B cell (primary cell): ENCODE results near the gene SYNPO. TPM values are rescaled to one million over a fixed set of nuclear protein-coding genes. Genes with fewer than 3 reads are reported as not detected.
A peak's percentile ranks its signal among the peaks of the same experiment; 100 is the strongest.

Source experiments
- ATAC-seq: fragments of 200-7000 bp; cut with Tn5 transposase; one replicate; pipeline ENCODE4 v1.10.0; 2021; ENCODE audit warnings: low read depth, mild to moderate bottlenecking, moderate number of reproducible peaks, moderate library complexity
- CTCF ChIA-PET: fragments of 350-600 bp; sonication (Branson Sonifier 250); formaldehyde crosslinking; loops from one replicate; lab custom pipeline; 2021; ENCODE audit warnings: antibody characterized with exemption, inconsistent platforms; lab: Charles Lee
- POLR2A ChIA-PET: fragments of 350-600 bp; sonication (Branson Sonifier 250); formaldehyde crosslinking; loops from one replicate; lab custom pipeline; 2021; ENCODE audit warnings: antibody characterized with exemption; lab: Charles Lee
- DNase-seq: peaks from one replicate; pipeline ENCODE4 v3.0.0; 2013
- H2AFZ ChIP-seq: 2 replicates; pipeline ENCODE4 v1.6.1; 2012; ENCODE audit warnings: mild to moderate bottlenecking, low read depth, low read length; ENCODE audit not compliant: insufficient read depth, poor library complexity, severe bottlenecking
- H3K27ac ChIP-seq, 2 donors: 1 replicate in 1 of 2; 2 replicates in 1 of 2; pipeline ENCODE4 v1.5.1; 2012 to 2013; ENCODE audit warnings: low read length in 2 of 2, mild to moderate bottlenecking in 2 of 2, moderate library complexity in 1 of 2
- H3K27me3 ChIP-seq, 4 experiments: fragments of 200-600 bp in 1 of 4; sonication (generic) in 1 of 4; replicated peaks in 1 of 4; 1 replicate in 2 of 4; 2 replicates in 2 of 4; pipeline versions ENCODE4 v1.6.1 to v1.7.0; 2013 to 2016; ENCODE audit warnings: low read length in 3 of 4, mild to moderate bottlenecking in 2 of 4, mixed read lengths in 1 of 4, moderate library complexity in 1 of 4; ENCODE audit not compliant: insufficient read depth in 4 of 4, control insufficient read depth in 3 of 4; ENCODE audit errors: control extremely low read depth in 1 of 4
- H3K36me3 ChIP-seq, 2 experiments: replicated peaks in 1 of 2; 1 replicate in 1 of 2; 2 replicates in 1 of 2; pipeline versions ENCODE4 v1.6.1 to v1.7.1; 2013; ENCODE audit warnings: low read length in 1 of 2; ENCODE audit not compliant: insufficient read depth in 2 of 2, control insufficient read depth in 1 of 2; ENCODE audit errors: control extremely low read depth in 1 of 2, extremely low read depth in 1 of 2
- H3K4me1 ChIP-seq, 2 donors: fragments of 200-600 bp in 1 of 2; sonication (generic) in 1 of 2; 1 replicate in 1 of 2; 2 replicates in 1 of 2; pipeline versions ENCODE4 v1.5.1 to v1.6.1; 2013 to 2017; ENCODE audit warnings: low read length in 2 of 2; ENCODE audit not compliant: control insufficient read depth in 2 of 2, insufficient read depth in 2 of 2
- H3K4me2 ChIP-seq: replicated peaks from 2 replicates; pipeline ENCODE3; 2012; ENCODE audit warnings: mild to moderate bottlenecking, low read depth, low read length; ENCODE audit not compliant: poor library complexity, severe bottlenecking
- H3K4me3 ChIP-seq, 5 experiments: fragments of 200-600 bp in 1 of 5; sonication (generic) in 1 of 5; 1 replicate in 3 of 5; 2 replicates in 2 of 5; pipeline versions ENCODE4 v1.5.1 to v1.7.0; 2011 to 2016; ENCODE audit warnings: low read length in 4 of 5, mild to moderate bottlenecking in 4 of 5, low read depth in 2 of 5, control low read depth in 1 of 5, moderate library complexity in 1 of 5; ENCODE audit not compliant: insufficient read depth in 1 of 5; ENCODE audit errors: control extremely low read depth in 1 of 5, extremely low read depth in 1 of 5
- H3K79me2 ChIP-seq: fragments of 200-600 bp; sonication (generic); one replicate; pipeline ENCODE4 v1.6.0; 2016; ENCODE audit warnings: low read length; ENCODE audit not compliant: control insufficient read depth, insufficient read depth
- H3K9ac ChIP-seq: fragments of 200-600 bp; sonication (generic); 2 replicates; pipeline ENCODE4 v1.6.1; 2017; ENCODE audit warnings: mild to moderate bottlenecking, low read length, moderate library complexity
- H3K9me3 ChIP-seq, 3 donors: one replicate each; pipeline versions ENCODE4 v1.6.1 to v1.7.1; 2013; ENCODE audit warnings: low read length in 2 of 3; ENCODE audit not compliant: control insufficient read depth in 2 of 3, insufficient read depth in 1 of 3; ENCODE audit errors: control extremely low read depth in 1 of 3
- H4K20me1 ChIP-seq: 2 replicates; pipeline ENCODE4 v1.6.0; 2012; ENCODE audit warnings: mild to moderate bottlenecking, low read length; ENCODE audit not compliant: insufficient read depth, control insufficient read depth, poor library complexity, severe bottlenecking
- H3K27ac Mint-ChIP-seq: one replicate; pipeline ENCODE4 v1.8.0; 2021; ENCODE audit warnings: mixed read lengths
- H3K27me3 Mint-ChIP-seq: one replicate; pipeline ENCODE4 v1.8.0; 2021; ENCODE audit warnings: mixed read lengths
- H3K4me1 Mint-ChIP-seq: one replicate; pipeline ENCODE4 v1.8.0; 2021; ENCODE audit warnings: mixed read lengths
- H3K4me3 Mint-ChIP-seq: one replicate; pipeline ENCODE4 v1.8.0; 2021; ENCODE audit warnings: mixed read lengths
- H3K9me3 Mint-ChIP-seq: one replicate; pipeline ENCODE4 v1.8.0; 2022; ENCODE audit warnings: mixed read lengths; ENCODE audit not compliant: insufficient read depth
- EZH2 ChIP-seq: IDR thresholded peaks from 2 replicates; pipeline ENCODE4 v1.6.1; 2012; ENCODE audit warnings: borderline replicate concordance, low read depth, mild to moderate bottlenecking, moderate library complexity, low read length; ENCODE audit not compliant: insufficient read depth, poor library complexity, severe bottlenecking
- WGBS: methylation state at CpG from one replicate; pipeline ENCODE4 v1.1.5; 2013; ENCODE audit warnings: missing lambda C conversion rate; ENCODE audit not compliant: insufficient coverage; 5-methylcytosine and 5-hydroxymethylcytosine counted together
- intact Hi-C: fragments of 100-400 bp; cut with micrococcal nuclease; formaldehyde crosslinking; loops from one replicate; pipeline ENCODE4 v1.10.0; 2022
- polyA plus RNA-seq: library from polyadenylated mRNA; depleted of rRNA; stranded (reverse); fragments of >200 nt; gene quantifications from 2 replicates; pipeline ENCODE4 v1.2.3, GENCODE V29; 2012
- total RNA-seq, 2 donors: library from RNA; stranded (reverse); fragments of 120-200 nt in 1 of 2; gene quantifications; 1 replicate in 1 of 2; 2 replicates in 1 of 2; pipeline versions ENCODE4 v1.2.3 to v1.2.4, GENCODE V29; 2013 to 2022
- TF ChIP-seq, protein P1 (sequence below): fragments of 200-600 bp; IDR thresholded peaks from one replicate; pipeline ENCODE4 v1.8.0; 2022; ENCODE audit warnings: antibody characterized with exemption, mild to moderate bottlenecking

SYNPO gene
- total and polyA plus RNA-seq, 2 donors (not counting 1 experiment from before 2014, with no cell fraction given): 13.2 to 16.8 TPM

DNA sequence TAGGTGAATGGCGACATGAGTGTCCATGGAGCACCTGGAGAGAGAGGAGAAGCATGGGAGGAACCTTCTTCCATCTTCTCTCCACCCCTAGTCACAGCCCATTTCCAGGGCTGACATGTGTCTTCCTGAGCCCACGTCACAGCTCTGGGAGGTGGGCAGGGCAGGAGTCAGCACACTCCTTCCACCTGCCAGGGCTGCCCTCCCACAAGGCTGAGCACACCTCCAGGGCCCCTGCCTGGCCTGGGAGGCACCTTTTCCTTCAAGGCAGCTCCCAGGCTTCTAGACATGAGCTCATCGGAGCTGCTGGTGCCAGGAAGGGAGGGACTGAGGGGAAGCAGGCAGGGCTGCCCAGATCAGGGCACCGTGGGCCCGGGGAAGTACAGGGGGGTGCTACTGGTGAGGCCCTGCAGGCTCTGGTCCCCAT, 13.6 kb upstream of the SYNPO start:
- Histone ChIP-seq H3K27me3 (no peaks in the 10 kb centered on the region), H2AFZ (no peak overlapping the region), H3K9me3 (no peaks in the 10 kb centered on the region), H3K36me3 (peaks cover 0 to 13% of the 10 kb centered on the region in 2 experiments), H4K20me1 (peaks cover 20% of the 10 kb centered on the region), H3K4me1 (peaks cover 45 to 48% of the 10 kb centered on the region in 2 donors), H3K27ac (peak overlapping the region in 1 of 2 donors; percentile 41), H3K4me3 (peak overlapping the region in 4 of 5 experiments; percentile 74 to 83 (median 78)), H3K9ac (peak overlapping the region; percentile 85), H3K79me2 (peaks cover 54% of the 10 kb centered on the region), H3K4me2 (peak overlapping the region; percentile 97)
- Mint-ChIP-seq H3K27ac (peak overlapping the region; percentile 10), H3K4me1 (peaks cover 55% of the 10 kb centered on the region), H3K27me3 (no peaks in the 10 kb centered on the region), H3K9me3 (no peaks in the 10 kb centered on the region), H3K4me3 (peak overlapping the region; percentile 93)
- ChIA-PET CTCF (interaction anchor here (0.9 to 1.6 kb wide), 6 partner anchors 9 to 67 kb away, joined by 3 to 8 read pairs (median 5); no protein-coding TSS in a partner anchor), POLR2A (interaction anchor here (1.1 kb wide), 1 partner anchor 214 kb away, joined by 6 read pairs; the partner anchor contains the start of gene CD74)
- intact Hi-C loops: loop anchor here (1.0 to 10.0 kb wide), 3 partner anchors 30 to 172 kb away; no protein-coding TSS in a partner anchor
- no peak for TF ChIP-seq EZH2
- TF ChIP-seq, protein P1, sequence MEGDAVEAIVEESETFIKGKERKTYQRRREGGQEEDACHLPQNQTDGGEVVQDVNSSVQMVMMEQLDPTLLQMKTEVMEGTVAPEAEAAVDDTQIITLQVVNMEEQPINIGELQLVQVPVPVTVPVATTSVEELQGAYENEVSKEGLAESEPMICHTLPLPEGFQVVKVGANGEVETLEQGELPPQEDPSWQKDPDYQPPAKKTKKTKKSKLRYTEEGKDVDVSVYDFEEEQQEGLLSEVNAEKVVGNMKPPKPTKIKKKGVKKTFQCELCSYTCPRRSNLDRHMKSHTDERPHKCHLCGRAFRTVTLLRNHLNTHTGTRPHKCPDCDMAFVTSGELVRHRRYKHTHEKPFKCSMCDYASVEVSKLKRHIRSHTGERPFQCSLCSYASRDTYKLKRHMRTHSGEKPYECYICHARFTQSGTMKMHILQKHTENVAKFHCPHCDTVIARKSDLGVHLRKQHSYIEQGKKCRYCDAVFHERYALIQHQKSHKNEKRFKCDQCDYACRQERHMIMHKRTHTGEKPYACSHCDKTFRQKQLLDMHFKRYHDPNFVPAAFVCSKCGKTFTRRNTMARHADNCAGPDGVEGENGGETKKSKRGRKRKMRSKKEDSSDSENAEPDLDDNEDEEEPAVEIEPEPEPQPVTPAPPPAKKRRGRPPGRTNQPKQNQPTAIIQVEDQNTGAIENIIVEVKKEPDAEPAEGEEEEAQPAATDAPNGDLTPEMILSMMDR: no peak
- WGBS: 80% methylated on average over 4 of the region's 5 CpGs
- DNase-seq: peak; percentile 24
- ATAC-seq: no peak
